Measurements from ENCODE around the gene APC2. TPM values are rescaled to one million over a fixed set of nuclear protein-coding genes. Genes with fewer than 3 reads are reported as not detected.

APC2 gene
- total RNA-seq, 1 experiment from 2014 or later = 0.53 TPM

Other genes starting within 250 kb of the APC2 start
- gene STK11, start 244.3 kb upstream of the APC2 start, total RNA-seq (2014; rRNA removed; shearing (Covaris generic)) = 77.2 and 77.7 TPM in 2 replicates
- 3.1 and 3.2 TPM in 2 replicates for gene CBARP, start 212.1 kb upstream of the APC2 start, total RNA-seq (2014; rRNA removed; shearing (Covaris generic))
- gene ATP5F1D, start 208.4 kb upstream of the APC2 start, total RNA-seq (2014; rRNA removed; shearing (Covaris generic)) = 55.4 and 127 TPM in 2 replicates
- gene MIDN, start 201.5 kb upstream of the APC2 start, total RNA-seq (2014; rRNA removed; shearing (Covaris generic)) = 10.1 and 11.2 TPM in 2 replicates
- gene CIRBP, start 180.8 kb upstream of the APC2 start, total RNA-seq (2014; rRNA removed; shearing (Covaris generic)) = 170 and 219 TPM in 2 replicates
- 53.1 and 58.1 TPM in 2 replicates for gene FAM174C, start 174.6 kb upstream of the APC2 start, total RNA-seq (2014; rRNA removed; shearing (Covaris generic))
- 0.45 TPM in 1 of 2 replicates, not detected in the other for gene EFNA2, start 164.2 kb upstream of the APC2 start, total RNA-seq (2014; rRNA removed; shearing (Covaris generic))
- gene NDUFS7, start 66.2 kb upstream of the APC2 start, total RNA-seq (2014; rRNA removed; shearing (Covaris generic)) = 101 and 141 TPM in 2 replicates
- 53.9 and 58.5 TPM in 2 replicates for gene GAMT, start 48.6 kb upstream of the APC2 start, total RNA-seq (2014; rRNA removed; shearing (Covaris generic))
- 158 and 183 TPM in 2 replicates for gene DAZAP1, start 42.5 kb upstream of the APC2 start, total RNA-seq (2014; rRNA removed; shearing (Covaris generic))
- gene RPS15, start 11.7 kb upstream of the APC2 start, total RNA-seq (2014; rRNA removed; shearing (Covaris generic)) = 1,915 and 2,084 TPM in 2 replicates
- gene C19orf25, start 29.1 kb downstream of the APC2 start, total RNA-seq (2014; rRNA removed; shearing (Covaris generic)) = 72.5 and 73.2 TPM in 2 replicates
- 0.10 and 1.0 TPM in 2 replicates for gene PCSK4, start 40.2 kb downstream of the APC2 start, total RNA-seq (2014; rRNA removed; shearing (Covaris generic))
- gene REEP6, start 41.1 kb downstream of the APC2 start, total RNA-seq (2014; rRNA removed; shearing (Covaris generic)) = 0.77 and 0.98 TPM in 2 replicates
- 4.0 and 5.5 TPM in 2 replicates for gene ADAMTSL5, start 62.9 kb downstream of the APC2 start, total RNA-seq (2014; rRNA removed; shearing (Covaris generic))
- not detected in 2 replicates for gene PLK5, start 74.0 kb downstream of the APC2 start, total RNA-seq (2014; rRNA removed; shearing (Covaris generic))
- gene MEX3D, start 118.2 kb downstream of the APC2 start, total RNA-seq (2014; rRNA removed; shearing (Covaris generic)) = 49.9 and 53.8 TPM in 2 replicates
- gene MBD3, start 142.7 kb downstream of the APC2 start, total RNA-seq (2014; rRNA removed; shearing (Covaris generic)) = 186 and 194 TPM in 2 replicates
- gene UQCR11, start 155.3 kb downstream of the APC2 start, total RNA-seq (2014; rRNA removed; shearing (Covaris generic)) = 123 and 127 TPM in 2 replicates
- 97.9 and 128 TPM in 2 replicates for gene TCF3, start 202.5 kb downstream of the APC2 start, total RNA-seq (2014; rRNA removed; shearing (Covaris generic))

Measured in HT1080 (cell line).